Measurements from ENCODE around the gene CDC42BPB. TPM values are rescaled to one million over a fixed set of nuclear protein-coding genes. Genes with fewer than 3 reads are reported as not detected.

The CDC42BPB gene
- total RNA-seq, 2 experiments from 2014 or later, result 2.5 to 3.2 TPM

DNA sequence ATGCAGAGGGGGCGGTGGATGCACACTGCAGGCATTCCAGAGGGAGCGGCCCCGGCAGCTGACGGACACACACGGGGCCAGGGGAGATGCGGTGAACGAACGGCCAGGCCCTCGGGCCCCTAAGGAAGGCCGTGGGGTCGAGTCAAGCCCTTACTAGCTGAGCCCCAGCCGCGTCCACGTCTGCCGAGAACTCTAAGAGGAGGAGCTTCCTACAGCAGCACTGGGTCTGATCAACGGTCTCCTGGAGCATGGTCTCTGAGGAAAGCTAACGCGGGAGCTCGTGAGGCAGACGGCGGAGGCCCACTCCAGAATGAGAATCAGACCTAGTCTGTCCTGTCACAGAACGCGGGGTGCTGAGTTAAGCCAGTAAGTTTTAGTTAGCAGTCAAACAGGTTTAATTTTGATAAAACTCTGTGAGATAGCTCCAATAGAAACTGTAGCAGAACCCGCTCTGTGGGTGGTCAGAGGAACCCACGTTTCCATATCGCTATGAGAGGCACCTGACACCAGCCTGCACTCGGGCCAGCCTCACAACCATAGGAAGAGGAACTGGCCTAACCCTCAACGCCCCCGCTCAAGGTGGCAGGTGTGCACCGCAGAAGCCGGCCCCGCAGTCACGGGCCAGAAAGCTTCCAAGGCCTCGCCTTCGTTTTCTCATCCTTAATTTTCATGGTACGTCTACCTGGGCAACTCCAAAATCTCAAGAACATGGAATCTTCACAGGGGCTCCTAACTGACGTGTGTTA lies 55.5 kb downstream of the CDC42BPB start:
- Mint-ChIP-seq H3K36me3 (ENCODE audit: low read depth) (no peaks in the 10 kb centered on the region), H3K4me1 (ENCODE audit: low read depth) (no peaks in the 10 kb centered on the region), H3K9me3 (no peaks in the 10 kb centered on the region), H3K27me3 (ENCODE audit: low read depth) (no peaks in the 10 kb centered on the region), H3K27ac (no peak overlapping the region), H3K4me3 (no peak overlapping the region)
- intact Hi-C loops (cut with micrococcal nuclease), result no loop called here
- CTCF ChIA-PET, result interaction anchor here (0.6 kb wide), 2 partner anchors 28 to 56 kb away, joined by 4 read pairs; no protein-coding TSS in a partner anchor
- DNase-seq, result no peak

DNA sequence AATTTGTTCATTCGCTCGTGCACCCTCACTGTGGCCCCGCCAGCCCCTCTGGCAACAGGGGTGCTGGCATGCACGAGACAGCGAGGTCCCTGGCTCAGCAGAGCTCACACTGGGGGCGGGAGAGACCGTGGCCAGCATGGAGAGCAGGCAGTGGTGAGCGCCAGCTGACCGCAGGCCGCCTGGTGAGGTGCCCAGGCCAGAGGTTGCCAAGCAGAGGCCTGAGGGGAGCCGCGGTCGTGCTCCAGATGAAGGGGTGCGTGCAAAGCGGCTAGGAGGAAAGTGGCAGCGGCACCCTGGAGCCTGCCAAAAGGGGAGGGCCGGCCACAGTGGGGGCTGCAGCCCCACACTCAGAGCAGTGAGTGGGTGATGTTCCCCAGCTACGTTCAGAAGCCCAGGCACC lies 56.1 kb downstream of the CDC42BPB start:
- Mint-ChIP-seq H3K27me3 (ENCODE audit: low read depth) (no peaks in the 10 kb centered on the region), H3K4me1 (ENCODE audit: low read depth) (no peaks in the 10 kb centered on the region), H3K4me3 (no peak overlapping the region), H3K27ac (no peak overlapping the region), H3K36me3 (ENCODE audit: low read depth) (no peaks in the 10 kb centered on the region), H3K9me3 (no peaks in the 10 kb centered on the region)
- DNase-seq, result no peak
- intact Hi-C loops (cut with micrococcal nuclease), result no loop called here
- CTCF ChIA-PET, result interaction anchor here (0.6 kb wide), 1 partner anchor 27 kb away, joined by 4 read pairs; no protein-coding TSS in a partner anchor

DNA sequence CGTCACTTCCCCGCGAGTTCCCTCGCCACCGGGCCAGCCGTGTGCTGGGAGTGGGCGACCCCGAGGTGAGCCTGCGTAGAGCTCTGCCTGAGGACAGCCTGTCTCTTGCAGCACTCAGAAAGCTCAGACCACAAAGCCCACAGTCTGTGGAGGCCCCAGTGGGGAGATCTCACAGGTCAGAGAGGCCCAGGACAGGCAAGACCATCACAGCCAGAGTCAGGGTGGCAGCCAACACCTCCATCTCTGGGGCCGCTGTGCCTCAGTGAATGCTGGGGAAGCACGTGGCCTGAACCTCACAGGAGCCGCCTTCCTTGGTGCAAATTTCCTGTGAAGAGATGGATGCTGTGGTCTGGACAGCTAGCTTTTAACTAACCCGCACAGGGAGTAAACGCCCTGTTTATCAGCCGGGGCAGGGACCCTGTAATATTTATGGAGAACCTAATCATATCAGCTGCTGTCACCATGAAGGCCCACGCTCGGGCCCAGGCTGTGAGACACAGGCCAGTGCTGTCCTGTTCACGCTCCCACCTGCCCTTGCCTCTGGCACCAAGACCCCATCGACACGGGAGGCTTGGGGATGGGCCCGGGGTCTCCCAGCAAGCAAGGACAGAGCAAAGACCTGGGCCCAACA lies 56.9 kb downstream of the CDC42BPB start:
- CTCF ChIA-PET, result no interaction called here
- H3K4me1 Mint-ChIP-seq (ENCODE audit: low read depth), result no peaks in the 10 kb centered on the region
- no peaks in the 10 kb centered on the region for H3K27me3 Mint-ChIP-seq (ENCODE audit: low read depth)
- H3K9me3 Mint-ChIP-seq, result no peaks in the 10 kb centered on the region
- H3K27ac Mint-ChIP-seq, result no peak overlapping the region
- DNase-seq, result no peak
- intact Hi-C loops (cut with micrococcal nuclease), result no loop called here
- no peaks in the 10 kb centered on the region for H3K36me3 Mint-ChIP-seq (ENCODE audit: low read depth)
- no peak overlapping the region for H3K4me3 Mint-ChIP-seq

DNA sequence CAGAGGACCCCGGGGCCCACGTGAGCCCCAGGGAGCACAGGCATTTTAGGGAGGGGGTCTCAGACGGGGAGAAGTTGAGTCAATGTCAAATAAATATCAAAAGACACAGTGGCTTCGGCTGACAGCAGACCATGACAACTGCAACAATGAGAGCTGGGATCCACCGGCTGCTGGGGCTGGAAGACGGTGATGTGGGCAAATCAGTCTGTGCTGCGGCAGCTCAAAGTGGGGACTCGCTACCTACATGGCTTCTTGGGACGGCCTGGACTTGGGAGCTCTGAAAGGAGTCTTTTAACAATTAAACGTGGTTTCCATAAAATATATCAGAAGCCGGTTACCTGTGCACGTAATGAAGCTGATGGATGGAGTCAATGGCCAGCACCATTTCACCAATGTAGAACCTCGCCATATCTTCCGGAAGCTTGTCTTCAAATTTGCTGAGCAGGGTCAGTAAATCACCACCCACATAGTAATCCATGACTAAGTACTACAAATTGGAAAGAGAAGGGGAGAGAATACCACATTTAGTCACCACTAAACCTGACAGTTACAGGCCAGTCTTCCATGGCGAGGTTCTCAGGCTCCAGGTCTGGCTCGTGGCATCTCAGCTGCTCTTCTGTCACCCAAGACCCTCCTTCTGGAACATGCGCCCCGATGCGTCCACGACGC lies 58.0 kb downstream of the CDC42BPB start:
- H3K4me3 Mint-ChIP-seq, result no peak overlapping the region
- H3K4me1 Mint-ChIP-seq (ENCODE audit: low read depth), result no peaks in the 10 kb centered on the region
- intact Hi-C loops (cut with micrococcal nuclease), result no loop called here
- no peak for DNase-seq
- no peaks in the 10 kb centered on the region for H3K27me3 Mint-ChIP-seq (ENCODE audit: low read depth)
- no peak overlapping the region for H3K27ac Mint-ChIP-seq
- CTCF ChIA-PET, result no interaction called here
- no peaks in the 10 kb centered on the region for H3K9me3 Mint-ChIP-seq
- H3K36me3 Mint-ChIP-seq (ENCODE audit: low read depth), result no peaks in the 10 kb centered on the region

DNA sequence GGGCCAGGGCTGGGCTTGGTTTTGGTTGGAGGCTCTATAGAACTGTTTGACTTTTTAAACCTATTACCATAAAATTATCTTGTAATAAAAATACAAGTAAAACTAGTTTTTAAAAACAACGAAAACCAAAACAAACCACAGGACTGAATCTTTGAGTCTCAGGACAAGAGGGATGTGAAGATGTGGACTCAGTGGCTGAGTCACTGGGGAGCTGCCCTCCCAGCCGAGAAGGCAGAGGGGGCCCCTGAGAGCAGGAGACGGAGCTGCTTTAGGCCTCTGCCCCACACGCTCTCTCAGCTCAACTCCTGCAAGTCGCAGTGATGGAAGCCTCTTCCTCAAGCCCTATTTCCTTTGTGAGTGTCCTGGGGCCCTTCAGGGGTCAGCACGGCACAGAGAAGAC lies 59.0 kb downstream of the CDC42BPB start:
- Mint-ChIP-seq H3K9me3 (no peaks in the 10 kb centered on the region), H3K27me3 (ENCODE audit: low read depth) (no peaks in the 10 kb centered on the region), H3K4me3 (no peak overlapping the region), H3K27ac (no peak overlapping the region), H3K4me1 (ENCODE audit: low read depth) (no peaks in the 10 kb centered on the region), H3K36me3 (ENCODE audit: low read depth) (no peaks in the 10 kb centered on the region)
- CTCF ChIA-PET, result no interaction called here
- intact Hi-C loops (cut with micrococcal nuclease), result no loop called here
- DNase-seq, result no peak

DNA sequence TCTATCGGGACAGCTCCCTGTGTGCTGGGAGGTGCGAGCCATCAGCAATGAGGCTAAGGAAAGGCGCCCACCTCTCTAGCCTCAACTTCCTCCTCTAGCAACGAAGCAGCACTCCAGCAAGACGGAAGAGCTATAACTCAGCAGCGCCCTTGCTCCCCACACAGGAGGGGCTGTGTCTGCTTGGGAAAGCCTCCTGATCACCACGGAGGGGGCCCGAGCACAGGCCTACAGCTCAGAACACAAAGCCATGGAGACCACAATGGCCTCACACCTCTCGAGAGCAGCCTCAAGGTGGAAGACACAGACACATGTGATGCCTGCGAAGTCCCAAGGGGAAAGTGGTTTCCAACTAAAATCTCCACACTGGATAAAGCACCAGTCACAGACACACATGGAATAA lies 60.4 kb downstream of the CDC42BPB start:
- H3K27ac Mint-ChIP-seq, result no peak overlapping the region
- H3K9me3 Mint-ChIP-seq, result no peaks in the 10 kb centered on the region
- no peaks in the 10 kb centered on the region for H3K36me3 Mint-ChIP-seq (ENCODE audit: low read depth)
- H3K4me3 Mint-ChIP-seq, result no peak overlapping the region
- H3K27me3 Mint-ChIP-seq (ENCODE audit: low read depth), result no peaks in the 10 kb centered on the region
- intact Hi-C loops (cut with micrococcal nuclease), result no loop called here
- no peaks in the 10 kb centered on the region for H3K4me1 Mint-ChIP-seq (ENCODE audit: low read depth)
- CTCF ChIA-PET, result interaction anchor here (1.1 kb wide), 1 partner anchor 10 kb away, joined by 3 read pairs; no protein-coding TSS in a partner anchor
- no peak for DNase-seq

DNA sequence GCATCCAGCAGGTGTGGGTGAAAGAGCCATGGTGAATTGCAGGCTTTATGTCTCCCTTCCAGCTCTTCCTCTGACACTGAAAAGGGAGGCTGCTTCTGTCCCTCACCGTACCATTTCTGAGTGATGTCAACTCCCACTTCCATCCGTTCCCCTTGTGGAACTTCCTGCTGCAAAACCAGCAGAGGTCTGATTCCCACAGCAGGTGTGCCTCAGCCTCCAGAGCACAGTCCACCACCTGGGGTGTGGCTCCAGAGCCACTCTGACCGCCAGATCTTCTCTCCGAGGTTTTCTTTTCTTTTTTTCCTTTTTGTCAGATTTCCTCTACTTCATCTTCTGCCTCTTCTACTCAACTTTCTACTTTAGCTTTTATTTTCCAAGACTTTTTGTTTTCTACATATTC lies 62.7 kb downstream of the CDC42BPB start:
- DNase-seq, result no peak
- no peak overlapping the region for H3K4me3 Mint-ChIP-seq
- CTCF ChIA-PET, result no interaction called here
- H3K36me3 Mint-ChIP-seq (ENCODE audit: low read depth), result peaks cover 4% of the 10 kb centered on the region
- no peaks in the 10 kb centered on the region for H3K9me3 Mint-ChIP-seq
- H3K4me1 Mint-ChIP-seq (ENCODE audit: low read depth), result no peaks in the 10 kb centered on the region
- H3K27ac Mint-ChIP-seq, result no peak overlapping the region
- H3K27me3 Mint-ChIP-seq (ENCODE audit: low read depth), result no peaks in the 10 kb centered on the region
- intact Hi-C loops (cut with micrococcal nuclease), result no loop called here

DNA sequence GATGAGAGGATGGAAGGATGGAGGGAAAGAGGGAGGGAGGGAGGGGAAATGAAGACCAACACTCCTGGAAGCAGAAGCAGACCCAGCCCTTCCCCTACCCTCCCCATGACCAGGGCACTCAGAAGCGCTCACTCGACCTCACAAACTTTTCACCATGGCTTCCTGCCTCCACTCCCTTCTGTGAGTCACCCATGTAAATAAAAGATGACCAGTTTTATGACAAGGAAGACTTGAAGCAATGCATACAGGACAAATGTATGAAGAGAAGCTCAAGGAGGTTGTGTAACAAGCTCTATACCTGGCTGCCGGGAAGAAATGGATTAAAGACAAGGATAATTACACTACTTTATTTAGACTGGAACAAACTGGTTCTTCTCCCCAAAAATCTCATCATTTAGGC lies 63.8 kb downstream of the CDC42BPB start:
- CTCF ChIA-PET, result no interaction called here
- H3K27ac Mint-ChIP-seq, result no peak overlapping the region

DNA sequence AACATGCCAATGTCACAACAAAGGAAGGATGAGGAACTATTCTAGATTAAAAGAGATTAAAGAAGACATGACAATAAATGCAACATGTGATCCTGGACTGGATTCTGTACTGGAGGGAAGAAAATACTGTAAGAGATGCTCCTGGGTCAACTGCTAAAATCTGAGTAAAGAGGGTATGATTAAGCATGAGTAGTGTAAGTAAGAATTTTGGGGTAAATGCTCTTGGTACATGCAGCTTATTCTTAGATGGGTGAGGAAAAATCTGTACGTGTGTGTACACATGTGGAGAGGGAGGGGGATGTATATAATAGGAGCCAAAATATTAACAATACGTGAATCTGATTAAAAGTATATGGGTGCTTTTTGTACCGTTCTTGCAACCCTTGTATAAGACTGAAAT lies 66.0 kb downstream of the CDC42BPB start:
- Mint-ChIP-seq H3K27ac (no peak overlapping the region), H3K9me3 (peaks cover 18% of the 10 kb centered on the region), H3K27me3 (ENCODE audit: low read depth) (no peaks in the 10 kb centered on the region), H3K36me3 (ENCODE audit: low read depth) (peaks cover 25% of the 10 kb centered on the region), H3K4me1 (ENCODE audit: low read depth) (no peaks in the 10 kb centered on the region), H3K4me3 (no peak overlapping the region)
- DNase-seq, result no peak
- intact Hi-C loops (cut with micrococcal nuclease), result no loop called here
- CTCF ChIA-PET, result interaction anchor here (0.6 kb wide), 1 partner anchor 16 kb away, joined by 4 read pairs; no protein-coding TSS in a partner anchor

More for the DNA sequence above, 63.8 kb downstream of the CDC42BPB start:
- H3K4me1 Mint-ChIP-seq (ENCODE audit: low read depth), result no peaks in the 10 kb centered on the region
- no peak overlapping the region for H3K4me3 Mint-ChIP-seq
- H3K36me3 Mint-ChIP-seq (ENCODE audit: low read depth), result peaks cover 6% of the 10 kb centered on the region
- H3K9me3 Mint-ChIP-seq, result peaks cover 5% of the 10 kb centered on the region
- H3K27me3 Mint-ChIP-seq (ENCODE audit: low read depth), result no peaks in the 10 kb centered on the region
- no peak for DNase-seq
- intact Hi-C loops (cut with micrococcal nuclease), result no loop called here

DNA sequence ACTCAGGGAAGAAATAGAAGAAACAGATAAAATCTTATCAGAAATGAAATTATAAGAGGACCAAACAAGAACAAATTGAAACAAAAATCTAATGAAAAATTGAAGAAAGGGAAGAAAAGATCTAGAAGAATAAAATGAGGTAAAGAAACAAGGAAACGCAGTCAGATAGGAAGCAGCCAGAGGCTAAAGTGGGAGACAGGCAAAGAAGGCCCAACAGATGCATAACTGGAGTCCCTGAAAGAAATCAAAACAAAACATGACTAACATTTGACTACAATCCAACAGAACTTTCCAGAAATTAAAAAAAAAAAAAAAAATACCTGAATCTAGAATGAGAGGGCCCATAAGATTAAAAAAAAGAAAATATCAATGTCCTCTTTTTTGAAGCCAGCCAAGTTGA lies 69.3 kb downstream of the CDC42BPB start:
- Mint-ChIP-seq H3K4me3 (no peak overlapping the region), H3K4me1 (ENCODE audit: low read depth) (no peaks in the 10 kb centered on the region), H3K27ac (no peak overlapping the region), H3K9me3 (peaks cover 21% of the 10 kb centered on the region), H3K27me3 (ENCODE audit: low read depth) (no peaks in the 10 kb centered on the region), H3K36me3 (ENCODE audit: low read depth) (peaks cover 29% of the 10 kb centered on the region)
- intact Hi-C loops (cut with micrococcal nuclease), result no loop called here
- DNase-seq, result no peak
- CTCF ChIA-PET, result no interaction called here

DNA sequence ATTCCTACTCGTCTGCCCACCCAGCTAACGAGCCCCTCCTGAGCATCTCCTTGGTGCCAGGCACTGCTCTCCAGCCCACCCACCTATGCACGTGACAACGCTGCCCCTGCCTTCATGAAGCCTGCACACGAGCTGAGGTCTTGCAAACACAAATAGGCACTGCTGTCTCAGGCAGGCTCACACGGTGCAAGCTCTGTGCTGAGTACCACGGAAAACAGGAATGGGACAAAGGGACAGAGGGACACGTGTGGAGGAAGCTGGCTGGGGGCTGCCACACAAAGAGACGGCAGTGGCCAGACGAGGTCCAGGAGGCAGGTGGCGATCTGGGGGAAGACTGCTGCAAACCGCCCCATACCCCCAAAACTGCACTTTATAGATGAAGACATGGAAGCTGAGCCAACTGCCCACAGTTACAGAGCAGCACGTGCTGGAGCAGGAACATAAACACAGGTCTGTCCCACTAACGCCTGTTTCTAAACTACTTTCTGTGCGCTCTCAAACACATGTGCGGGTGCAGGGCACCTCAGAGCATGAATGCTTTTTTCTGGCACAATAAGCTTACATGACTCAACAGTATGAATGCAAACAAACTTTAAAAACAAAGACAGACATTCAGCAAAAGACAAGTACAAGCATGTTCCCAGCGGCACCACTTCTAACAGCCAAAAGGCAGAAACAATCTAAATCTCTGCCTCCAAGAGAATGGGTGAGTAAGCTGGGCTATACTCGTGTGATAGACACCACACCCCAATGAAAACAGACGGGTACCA lies 70.4 kb downstream of the CDC42BPB start:
- Mint-ChIP-seq H3K27ac (no peak overlapping the region), H3K4me3 (no peak overlapping the region), H3K36me3 (ENCODE audit: low read depth) (peaks cover 29% of the 10 kb centered on the region), H3K4me1 (ENCODE audit: low read depth) (no peaks in the 10 kb centered on the region), H3K9me3 (peaks cover 21% of the 10 kb centered on the region), H3K27me3 (ENCODE audit: low read depth) (no peaks in the 10 kb centered on the region)
- intact Hi-C loops (cut with micrococcal nuclease), result no loop called here
- no peak for DNase-seq
- CTCF ChIA-PET, result interaction anchor here (1.4 kb wide), 1 partner anchor 11 kb away, joined by 3 read pairs; no protein-coding TSS in a partner anchor

DNA sequence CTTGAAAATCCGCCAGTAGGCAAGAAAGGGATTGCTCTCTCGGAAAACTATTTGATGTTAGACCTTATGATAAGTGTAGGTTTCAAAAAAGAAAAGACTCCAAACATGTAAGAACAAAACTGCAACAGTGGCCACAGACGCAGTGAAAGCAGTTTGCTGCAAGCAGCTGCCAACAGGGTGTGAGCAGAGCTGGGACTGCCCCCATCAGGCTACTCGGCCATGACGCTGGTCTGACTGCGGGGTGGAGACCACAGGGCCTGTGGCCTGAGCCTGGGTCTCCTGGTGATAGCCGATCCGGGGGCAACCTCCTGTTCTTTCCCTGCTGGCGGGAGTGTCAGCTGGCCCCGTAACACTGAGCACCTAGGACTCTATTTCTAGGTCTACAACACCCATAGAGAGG lies 71.7 kb downstream of the CDC42BPB start:
- H3K27me3 Mint-ChIP-seq (ENCODE audit: low read depth), result no peaks in the 10 kb centered on the region
- no peaks in the 10 kb centered on the region for H3K4me1 Mint-ChIP-seq (ENCODE audit: low read depth)
- peaks cover 21% of the 10 kb centered on the region for H3K9me3 Mint-ChIP-seq
- CTCF ChIA-PET, result no interaction called here
- no peak overlapping the region for H3K27ac Mint-ChIP-seq
- peaks cover 29% of the 10 kb centered on the region for H3K36me3 Mint-ChIP-seq (ENCODE audit: low read depth)
- no peak for DNase-seq
- no peak overlapping the region for H3K4me3 Mint-ChIP-seq
- intact Hi-C loops (cut with micrococcal nuclease), result no loop called here
